Fibroblast of the aortic adventitia (primary cell): ENCODE results near the gene OLIG3. TPM values are rescaled to one million over a fixed set of nuclear protein-coding genes. Genes with fewer than 3 reads are reported as not detected.

ENCODE experiments used
- DNase-seq: peaks from one replicate; pipeline ENCODE4 v3.0.0-alpha.2; 2010; ENCODE audit warnings: low read depth
- H3K4me3 ChIP-seq: 2 replicates; pipeline ENCODE4 v1.5.1; 2011; ENCODE audit warnings: low read depth, mild to moderate bottlenecking, control low read depth, low read length, moderate library complexity
- CTCF ChIP-seq: IDR thresholded peaks from 2 replicates; pipeline ENCODE4 v1.5.1; 2011; ENCODE audit warnings: mild to moderate bottlenecking, low read length, control low read depth, inconsistent platforms; ENCODE audit not compliant: insufficient read depth
- total RNA-seq: library from RNA; depleted of rRNA; stranded (reverse); fragments of >200 nt; gene quantifications from 2 replicates; pipeline ENCODE4 v1.2.3, GENCODE V29; 2012; ENCODE audit warnings: low replicate concordance

OLIG3 gene
- total RNA-seq, 1 donor = not detected

- DNase-seq = no peak
- no peak overlapping the region for H3K4me3 ChIP-seq
- TF ChIP-seq CTCF = no peak
These were observed 2.2 kb upstream of the OLIG3 start for GRCh38 chr6:137496368-137496767.

GRCh38 chr6:137495703-137496336 is 1.6 kb upstream of the OLIG3 start:
- no peak for TF ChIP-seq CTCF
- no peak for DNase-seq
- H3K4me3 ChIP-seq = no peak overlapping the region

GRCh38 chr6:137494988-137495702 is 951 bp upstream of the OLIG3 start:
- peak; percentile 8 for DNase-seq
- no peak overlapping the region for H3K4me3 ChIP-seq
- no peak for TF ChIP-seq CTCF

GRCh38 chr6:137493218-137494038 is 766 bp downstream of the OLIG3 start:
- no peak overlapping the region for H3K4me3 ChIP-seq
- TF ChIP-seq CTCF = no peak
- DNase-seq = no peak

- no peak for DNase-seq
These were observed 1.6 kb downstream of the OLIG3 start for GRCh38 chr6:137492289-137493217.

More at GRCh38 chr6:137492289-137493217, 1.6 kb downstream of the OLIG3 start:
- no peak for TF ChIP-seq CTCF
- no peak overlapping the region for H3K4me3 ChIP-seq
